Mammary epithelial cell (primary cell): ENCODE results near the gene ARMH4.

Source experiments
- EZH2 ChIP-seq: IDR thresholded peaks from 2 replicates; pipeline ENCODE4 v1.6.1; 2012; ENCODE audit warnings: low read length, inconsistent platforms, borderline replicate concordance
- TF ChIP-seq, protein P1 (sequence below), 2 donors: IDR thresholded peaks in 1 of 2; conservative IDR thresholded peaks in 1 of 2; 2 replicates each; pipeline ENCODE4 v1.5.1; 2011 to 2012; ENCODE audit warnings: inconsistent platforms in 2 of 2, low read length in 2 of 2, mild to moderate bottlenecking in 2 of 2, control low read depth in 1 of 2, low read depth in 1 of 2; ENCODE audit not compliant: insufficient read depth in 1 of 2; ENCODE audit errors: extremely low read depth in 1 of 2

DNA sequence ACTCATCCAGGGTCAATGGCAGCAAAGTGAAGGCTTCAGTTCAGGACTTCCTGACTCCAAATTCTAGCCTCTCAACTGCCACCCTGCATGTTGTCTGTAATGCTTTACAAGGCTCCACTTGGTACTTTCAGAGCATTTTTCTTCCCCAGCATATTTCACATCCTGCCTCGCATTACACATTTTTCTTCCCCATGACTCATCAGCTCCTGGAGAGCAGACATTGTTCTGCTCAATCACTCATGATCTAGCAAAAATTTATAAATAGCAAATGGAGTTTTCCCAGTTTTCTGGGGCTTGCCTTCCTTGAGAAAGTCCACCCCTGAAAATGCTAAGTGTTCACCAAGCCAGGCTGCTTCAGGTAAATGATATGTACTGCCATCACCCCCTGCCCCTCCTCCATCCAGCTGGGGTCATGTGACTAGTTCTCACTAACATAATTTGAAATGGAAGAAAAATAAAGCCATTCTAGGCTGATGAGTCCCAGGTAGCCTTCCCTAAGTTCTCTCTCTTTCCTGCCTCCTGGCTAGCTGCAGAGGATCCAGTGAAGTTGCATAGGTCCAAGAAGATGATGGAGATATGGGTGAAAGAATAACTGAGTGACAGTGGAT, 69.4 kb downstream of the ARMH4 start:
- TF ChIP-seq, protein P1, sequence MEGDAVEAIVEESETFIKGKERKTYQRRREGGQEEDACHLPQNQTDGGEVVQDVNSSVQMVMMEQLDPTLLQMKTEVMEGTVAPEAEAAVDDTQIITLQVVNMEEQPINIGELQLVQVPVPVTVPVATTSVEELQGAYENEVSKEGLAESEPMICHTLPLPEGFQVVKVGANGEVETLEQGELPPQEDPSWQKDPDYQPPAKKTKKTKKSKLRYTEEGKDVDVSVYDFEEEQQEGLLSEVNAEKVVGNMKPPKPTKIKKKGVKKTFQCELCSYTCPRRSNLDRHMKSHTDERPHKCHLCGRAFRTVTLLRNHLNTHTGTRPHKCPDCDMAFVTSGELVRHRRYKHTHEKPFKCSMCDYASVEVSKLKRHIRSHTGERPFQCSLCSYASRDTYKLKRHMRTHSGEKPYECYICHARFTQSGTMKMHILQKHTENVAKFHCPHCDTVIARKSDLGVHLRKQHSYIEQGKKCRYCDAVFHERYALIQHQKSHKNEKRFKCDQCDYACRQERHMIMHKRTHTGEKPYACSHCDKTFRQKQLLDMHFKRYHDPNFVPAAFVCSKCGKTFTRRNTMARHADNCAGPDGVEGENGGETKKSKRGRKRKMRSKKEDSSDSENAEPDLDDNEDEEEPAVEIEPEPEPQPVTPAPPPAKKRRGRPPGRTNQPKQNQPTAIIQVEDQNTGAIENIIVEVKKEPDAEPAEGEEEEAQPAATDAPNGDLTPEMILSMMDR (conservative IDR thresholded peaks at IDR 0.05 in 1 of 2, IDR thresholded peaks at IDR 0.05 in 1 of 2; ENCODE audit: extremely low read depth in 1 of 2, insufficient read depth in 1 of 2, low read depth in 1 of 2, low read length in 2 of 2), result no peak
- TF ChIP-seq EZH2, result no peak
